Ammon's horn (tissue), 1 donor: ENCODE data around the gene ATOSB.
A peak's percentile ranks its signal among the peaks of the same experiment; 100 is the strongest.

Experiments
- DNase-seq: peaks from one replicate; pipeline ENCODE4 v3.0.0-alpha.2; 2016; ENCODE audit warnings: low spot score

Gene ATOSB

GRCh38 chr9:35112257-35113020, 3.2 kb downstream of the ATOSB start:
- DNase-seq, result no peak

- peak; percentile 100 for DNase-seq
Observed at GRCh38 chr9:35111001-35111933, 4.4 kb downstream of the ATOSB start.

- DNase-seq, result peak; percentile 81
Observed at GRCh38 chr9:35110327-35110761, 5.3 kb downstream of the ATOSB start.

- no peak for DNase-seq
Observed at GRCh38 chr9:35108946-35109575, 6.6 kb downstream of the ATOSB start.

- no peak for DNase-seq
Observed at GRCh38 chr9:35108461-35108860, 7.2 kb downstream of the ATOSB start.

GRCh38 chr9:35107297-35108290, 8.1 kb downstream of the ATOSB start:
- DNase-seq, result no peak

GRCh38 chr9:35106343-35106730, 9.3 kb downstream of the ATOSB start:
- DNase-seq, result no peak

GRCh38 chr9:35105571-35106342, 9.9 kb downstream of the ATOSB start:
- no peak for DNase-seq

GRCh38 chr9:35105126-35105525, 10.5 kb downstream of the ATOSB start:
- no peak for DNase-seq

- no peak for DNase-seq
Observed at GRCh38 chr9:35104586-35104985, 11.1 kb downstream of the ATOSB start.

GRCh38 chr9:35103660-35104191, 11.9 kb downstream of the ATOSB start:
- no peak for DNase-seq

GRCh38 chr9:35102769-35103659, 12.6 kb downstream of the ATOSB start, which contains the start of gene STOML2:
Gene STOML2 (minus strand): TSS chr9:35103131. CDS start chr9:35103094, 37 bp downstream.
- DNase-seq, result peak; percentile 99

GRCh38 chr9:35102465-35102768, 13.2 kb downstream of the ATOSB start:
- DNase-seq, result no peak

- DNase-seq, result no peak
Observed at GRCh38 chr9:35097573-35097972, 18.1 kb downstream of the ATOSB start.

GRCh38 chr9:35096035-35096849, 19.4 kb downstream of the ATOSB start, which contains the start of gene PIGO:
Gene PIGO (minus strand): TSS chr9:35096591. CDS start chr9:35095565, 1,026 bp downstream.
- DNase-seq, result peak; percentile 91

- no peak for DNase-seq
Observed at GRCh38 chr9:35091536-35091935, 24.1 kb downstream of the ATOSB start.

- DNase-seq, result no peak
Observed at GRCh38 chr9:35089434-35089833, 26.2 kb downstream of the ATOSB start.

- DNase-seq, result no peak
Observed at GRCh38 chr9:35085078-35085477, 30.6 kb downstream of the ATOSB start.
